RWPE1 (cell line): Measurements from ENCODE around the gene AGXT2.

Experiments used
- CTCF ChIA-PET: fragments of 350-600 bp; sonication (Branson Sonifier 250); formaldehyde crosslinking; extraction: SDS; loops from one replicate; lab custom pipeline; 2021; lab: Yijun Ruan, JAX
- POLR2A ChIA-PET: fragments of 400-600 bp; formaldehyde crosslinking; extraction: SDS; loops from one replicate; lab custom pipeline; 2020; ENCODE audit warnings: antibody characterized with exemption; ENCODE audit not compliant: low non-redundant PET; lab: Yijun Ruan, JAX
- DNase-seq: peaks from one replicate; pipeline ENCODE4 v3.0.0; 2012; ENCODE audit warnings: low spot score
- H3K27ac ChIP-seq: fragments of 450-650 bp; 2 replicates; pipeline ENCODE4 v1.5.1; 2017
- CTCF ChIP-seq: fragments of 450-650 bp; conservative IDR thresholded peaks from 2 replicates; pipeline ENCODE4 v1.5.1; 2017; ENCODE audit warnings: low read depth, mild to moderate bottlenecking

AGXT2 gene

GRCh38 chr5:35073160-35073559, 25.4 kb upstream of the AGXT2 start:
- TF ChIP-seq CTCF = no peak
- ChIA-PET CTCF (no interaction called here), POLR2A (no interaction called here)
- no peak for DNase-seq
- no peak overlapping the region for H3K27ac ChIP-seq

GRCh38 chr5:35069188-35069587, 21.4 kb upstream of the AGXT2 start:
- DNase-seq = no peak
- ChIA-PET POLR2A (no interaction called here), CTCF (no interaction called here)
- no peak for TF ChIP-seq CTCF
- H3K27ac ChIP-seq = no peak overlapping the region

GRCh38 chr5:35067985-35068384, 20.2 kb upstream of the AGXT2 start:
- no peak for DNase-seq
- CTCF ChIA-PET = no interaction called here
- POLR2A ChIA-PET = no interaction called here
- no peak for TF ChIP-seq CTCF
- no peak overlapping the region for H3K27ac ChIP-seq

GRCh38 chr5:35066260-35066795, 18.6 kb upstream of the AGXT2 start:
- no peak for DNase-seq
- CTCF ChIA-PET = no interaction called here
- POLR2A ChIA-PET = no interaction called here
- H3K27ac ChIP-seq = no peak overlapping the region
- TF ChIP-seq CTCF = no peak

- ChIA-PET CTCF (interaction anchor here (0.6 kb wide), 1 partner anchor 1149 kb away, joined by 3 read pairs; no protein-coding TSS in a partner anchor), POLR2A (no interaction called here)
- no peak overlapping the region for H3K27ac ChIP-seq
- no peak for DNase-seq
- TF ChIP-seq CTCF = no peak
Observed at GRCh38 chr5:35063414-35063813, 15.7 kb upstream of the AGXT2 start.

- no peak for TF ChIP-seq CTCF
- ChIA-PET POLR2A (no interaction called here), CTCF (interaction anchor here (0.5 kb wide), 1 partner anchor 10 kb away, joined by 3 read pairs; no protein-coding TSS in a partner anchor)
- DNase-seq = no peak
- H3K27ac ChIP-seq = no peak overlapping the region
Observed at GRCh38 chr5:35061211-35061770, 13.5 kb upstream of the AGXT2 start.
